Hematopoietic multipotent progenitor cell treated with erythropoietin and hydrocortisone succinate and interleukin-3 and kit ligand, for 17 days (in vitro differentiated cells): ENCODE results near the gene PTRH1.
"Not testable (repeated sequence)": the region's sequence is repeated elsewhere in the genome, so short reads cannot be mapped to it uniquely, and the experiment has no call there.

ENCODE experiments used
- DNase-seq: peaks from one replicate; pipeline ENCODE4 v3.0.0-alpha.2; 2015; ENCODE audit warnings: low spot score

Gene PTRH1, protein sequence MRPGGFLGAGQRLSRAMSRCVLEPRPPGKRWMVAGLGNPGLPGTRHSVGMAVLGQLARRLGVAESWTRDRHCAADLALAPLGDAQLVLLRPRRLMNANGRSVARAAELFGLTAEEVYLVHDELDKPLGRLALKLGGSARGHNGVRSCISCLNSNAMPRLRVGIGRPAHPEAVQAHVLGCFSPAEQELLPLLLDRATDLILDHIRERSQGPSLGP

DNA sequence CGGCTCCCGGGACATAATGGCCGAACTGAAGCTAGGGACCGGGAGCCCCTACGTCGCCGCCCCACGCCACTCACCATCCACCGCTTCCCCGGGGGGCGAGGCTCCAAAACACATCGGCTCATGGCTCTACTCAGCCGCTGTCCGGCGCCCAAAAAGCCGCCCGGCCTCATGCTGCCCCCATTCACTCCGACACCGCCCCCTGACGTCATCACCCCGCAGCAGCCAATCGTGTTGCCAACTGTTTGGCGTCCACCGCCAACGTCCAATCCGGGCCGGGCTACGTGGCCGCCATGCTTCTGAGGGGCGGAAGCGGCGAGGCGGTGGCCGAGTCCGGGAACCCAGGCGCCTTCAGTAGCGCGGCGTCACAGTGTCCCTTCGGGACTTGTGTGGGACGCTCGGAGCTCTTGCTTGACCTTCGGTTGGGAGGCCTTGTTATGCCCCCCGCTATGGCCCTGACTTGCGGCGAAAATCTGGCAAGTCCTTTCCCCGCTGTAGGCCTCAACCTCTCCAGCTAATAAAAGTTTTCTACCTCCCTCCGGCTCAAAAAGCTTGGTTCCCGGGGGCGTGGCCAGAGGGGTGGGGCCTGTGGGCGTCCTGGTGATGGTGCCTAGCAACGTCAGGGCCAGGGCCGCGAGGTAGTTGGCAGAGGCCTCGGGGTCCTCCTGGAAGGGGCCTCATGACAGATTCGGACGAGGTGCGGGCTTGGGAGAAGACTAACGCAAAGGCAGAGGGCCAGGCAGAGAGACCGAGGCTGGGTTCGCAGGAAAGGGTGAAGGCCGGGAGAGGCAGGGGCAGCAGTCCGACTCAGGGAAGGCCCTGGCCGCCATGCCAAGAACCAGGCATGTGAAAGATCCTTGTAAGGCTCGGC is at the start of gene PTRH1, which contains the start of gene TTC16:
TSS of gene PTRH1 (minus strand) at position 194 of the 868 bp plus-strand sequence. CDS start at position 170, 24 bp downstream.
TSS of gene TTC16 (plus strand) at position 610 of the 868 bp plus-strand sequence. CDS start at position 677, 67 bp downstream.
- DNase-seq, result peak; percentile 97

DNA sequence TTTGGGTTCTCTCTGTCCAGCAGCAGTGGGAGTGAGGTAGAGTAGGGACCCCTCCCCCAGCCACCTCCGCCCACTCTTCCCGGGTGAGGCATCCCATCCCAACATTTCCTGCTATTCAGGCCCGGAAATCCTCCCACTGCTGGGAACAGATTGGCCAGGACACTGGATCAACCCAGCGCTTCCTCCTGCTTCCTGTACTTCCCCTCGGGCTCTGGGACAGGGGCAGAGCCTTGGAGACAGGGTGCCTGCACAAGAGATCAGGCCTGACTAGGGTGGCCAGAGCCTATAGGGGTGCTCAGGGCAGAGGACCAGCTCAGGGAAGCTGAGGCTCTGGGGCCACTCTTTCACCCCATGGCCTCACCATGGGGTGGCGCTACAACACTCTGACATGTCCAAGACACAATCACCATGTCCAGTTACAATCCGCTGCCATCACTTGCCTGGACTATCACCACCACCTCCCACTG is 48.5 kb upstream of the PTRH1 start:
- peak; percentile 65 for DNase-seq

DNA sequence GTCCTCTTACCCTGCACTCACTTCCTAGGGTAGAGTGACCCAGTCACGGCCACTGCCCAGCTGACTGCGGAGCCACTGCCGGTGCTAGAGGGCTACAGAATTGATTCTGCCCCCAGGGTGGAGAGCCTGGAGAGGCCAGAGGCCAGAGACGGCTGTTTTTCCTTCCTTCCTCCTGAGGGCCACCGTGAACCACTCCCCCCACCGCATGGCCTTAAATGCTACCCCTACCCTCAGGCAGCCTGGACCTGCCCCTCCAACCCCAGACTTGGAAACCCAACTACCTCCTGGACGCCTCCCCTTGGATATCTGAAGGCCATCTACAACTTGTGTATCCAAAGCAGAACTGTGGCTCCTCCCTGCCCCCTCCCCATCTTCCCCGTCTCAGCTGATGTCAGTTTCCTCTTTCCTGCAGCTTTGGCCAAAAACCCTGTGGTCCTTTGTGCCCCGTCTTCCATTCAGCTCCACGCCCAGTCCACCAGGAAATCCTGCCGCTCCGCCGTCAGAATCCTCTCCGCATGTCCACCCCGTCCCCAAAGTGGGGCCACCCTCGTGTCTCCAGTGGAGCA is 46.7 kb upstream of the PTRH1 start:
- no peak for DNase-seq

DNA sequence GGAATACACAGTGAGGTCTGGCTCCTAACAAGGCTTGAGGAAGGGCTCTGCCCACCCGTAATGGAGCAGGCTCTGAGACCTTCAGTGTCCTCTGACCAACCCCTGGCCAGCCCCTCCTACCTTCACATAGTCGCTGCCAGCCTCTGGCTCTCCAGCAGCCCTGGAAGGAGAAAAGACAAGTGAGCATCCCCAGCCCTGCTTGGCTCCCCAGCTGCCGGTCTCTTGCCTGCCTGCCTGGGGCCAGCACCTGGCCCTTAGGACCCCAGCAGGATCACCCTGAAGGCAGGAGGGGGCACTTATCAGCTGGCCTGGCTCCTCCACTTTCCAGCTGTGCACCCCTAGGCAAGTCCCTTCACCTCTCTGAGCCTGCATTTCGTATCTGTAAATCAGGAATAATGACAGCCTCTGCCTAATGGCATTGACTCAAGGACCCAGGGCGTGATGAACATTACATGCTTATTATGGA is 46.1 kb upstream of the PTRH1 start:
- DNase-seq, result no peak

DNA sequence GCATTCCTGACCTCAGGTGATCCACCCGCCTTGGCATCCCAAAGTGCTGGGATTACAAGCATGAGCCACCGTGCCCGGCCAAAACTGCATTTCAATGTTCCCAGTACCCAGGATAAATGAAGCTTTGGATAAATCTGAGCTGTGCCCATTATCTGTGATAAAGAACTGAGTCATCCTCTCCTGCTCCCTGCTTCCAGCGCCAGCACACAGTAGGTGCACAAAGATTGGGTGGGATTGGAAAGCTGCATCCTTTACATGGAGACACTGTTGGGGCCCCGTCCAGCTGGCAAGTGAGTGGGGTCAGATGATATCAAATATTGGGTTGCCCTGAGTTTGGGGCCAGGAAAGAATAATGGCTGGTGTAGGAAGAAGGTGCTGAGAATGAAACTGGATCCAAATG is 45.6 kb upstream of the PTRH1 start:
- no peak for DNase-seq

DNA sequence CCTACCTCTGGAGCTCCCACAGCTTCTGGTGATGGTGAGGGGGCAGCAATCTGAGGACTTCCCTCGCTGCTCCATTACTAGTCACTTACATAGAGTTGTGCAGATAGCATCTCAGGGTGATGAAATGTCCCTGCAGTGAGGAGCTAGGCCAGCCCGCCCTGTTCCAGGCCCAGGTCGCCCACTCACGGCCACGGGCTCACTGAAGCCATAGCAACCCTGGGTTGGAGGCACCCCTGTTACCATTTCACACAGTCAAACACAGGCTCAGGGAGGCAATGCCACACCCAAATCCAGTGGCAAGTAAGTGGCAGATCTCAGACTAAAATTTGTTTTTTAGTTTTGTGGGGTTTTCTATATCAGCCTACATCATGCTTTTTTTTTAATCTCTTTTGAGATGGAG is 43.4 kb upstream of the PTRH1 start:
- DNase-seq, result no peak

DNA sequence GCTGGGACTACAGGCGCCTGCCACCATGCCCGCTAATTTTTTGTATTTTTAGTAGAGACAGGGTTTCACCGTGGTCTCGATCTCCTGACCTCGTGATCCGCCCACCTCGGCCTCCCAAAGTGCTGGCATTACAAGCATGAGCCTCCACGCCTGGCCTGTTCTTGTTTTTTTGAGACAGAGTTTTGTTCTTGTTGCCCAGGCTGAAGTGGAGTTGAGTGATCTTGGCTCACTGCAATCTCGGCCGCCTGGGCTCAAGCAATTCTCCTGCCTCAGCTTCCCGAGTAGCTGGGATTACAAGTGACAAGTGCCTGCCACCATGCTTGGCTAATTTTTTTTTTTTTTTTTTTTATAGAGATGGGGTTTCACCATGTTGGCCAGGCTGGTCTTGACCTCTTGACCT is 41.3 kb upstream of the PTRH1 start:
- not testable (repeated sequence) for DNase-seq

DNA sequence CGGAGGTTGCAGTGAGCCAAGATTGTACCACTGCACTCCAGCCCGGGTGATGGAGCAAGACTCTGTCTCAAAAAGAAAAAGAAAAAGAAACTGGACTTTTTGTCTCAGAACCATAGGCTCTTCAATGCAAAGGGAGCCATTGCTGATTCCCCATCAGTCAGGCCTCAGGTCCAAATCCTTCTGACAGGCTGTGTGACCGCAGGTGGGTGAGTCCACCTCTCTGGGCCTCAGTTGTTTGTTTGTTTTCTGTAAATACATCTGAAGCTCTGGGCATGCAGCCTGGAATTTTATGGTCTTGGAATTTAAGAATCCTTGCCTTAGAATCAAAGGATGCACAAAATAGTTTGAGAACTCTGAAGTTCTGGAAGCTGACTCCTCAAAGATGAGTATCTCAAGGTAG is 40.8 kb upstream of the PTRH1 start:
- DNase-seq, result no peak

DNA sequence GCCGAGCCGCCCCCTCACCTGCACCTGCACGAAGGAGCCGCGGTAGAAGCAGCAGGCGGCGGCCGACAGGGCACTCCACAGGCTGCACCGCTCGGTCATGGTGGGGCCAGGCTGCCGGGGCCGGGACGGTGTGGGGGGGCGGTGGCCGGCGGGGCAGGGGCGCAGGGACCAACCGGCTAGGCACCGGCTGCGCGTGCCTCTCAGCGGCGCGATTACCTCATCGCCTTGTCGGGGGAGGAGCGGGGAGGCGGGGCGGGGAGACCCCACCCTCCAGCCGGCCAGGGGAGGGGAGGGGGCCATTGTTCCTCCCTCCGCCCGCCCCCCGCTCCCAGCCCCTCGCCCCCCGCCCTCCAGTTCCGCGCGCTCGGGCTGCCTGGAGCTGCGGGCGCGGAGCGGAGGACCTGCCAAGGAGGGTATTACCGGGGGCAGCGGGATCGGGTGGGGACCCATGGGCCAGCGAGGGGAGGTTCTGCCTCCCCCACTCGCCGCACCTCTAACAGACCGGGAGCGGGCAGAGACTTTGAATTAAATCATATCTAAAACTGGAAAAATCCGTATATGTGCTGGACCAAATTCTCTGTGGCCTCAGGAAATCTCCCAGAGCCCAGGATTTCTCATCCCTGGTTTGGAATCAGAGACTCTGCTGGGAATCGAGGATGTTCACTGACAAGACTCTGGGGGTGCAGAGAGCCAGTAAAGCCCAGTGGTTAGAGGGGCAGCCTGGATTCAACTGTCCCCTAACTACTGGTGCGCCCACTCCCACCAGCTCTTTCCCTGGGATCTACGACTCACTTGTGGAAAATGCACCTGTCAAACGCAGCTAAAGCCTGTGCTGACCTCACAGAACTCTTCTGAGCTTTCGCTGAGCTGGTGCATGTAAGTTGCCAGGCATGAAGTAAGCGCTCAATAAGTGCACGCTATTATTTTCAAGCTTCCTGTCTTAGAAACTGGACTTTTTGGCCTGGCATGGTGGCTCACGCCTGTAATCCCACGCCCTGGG is 39.9 kb upstream of the PTRH1 start:
- DNase-seq, result no peak

DNA sequence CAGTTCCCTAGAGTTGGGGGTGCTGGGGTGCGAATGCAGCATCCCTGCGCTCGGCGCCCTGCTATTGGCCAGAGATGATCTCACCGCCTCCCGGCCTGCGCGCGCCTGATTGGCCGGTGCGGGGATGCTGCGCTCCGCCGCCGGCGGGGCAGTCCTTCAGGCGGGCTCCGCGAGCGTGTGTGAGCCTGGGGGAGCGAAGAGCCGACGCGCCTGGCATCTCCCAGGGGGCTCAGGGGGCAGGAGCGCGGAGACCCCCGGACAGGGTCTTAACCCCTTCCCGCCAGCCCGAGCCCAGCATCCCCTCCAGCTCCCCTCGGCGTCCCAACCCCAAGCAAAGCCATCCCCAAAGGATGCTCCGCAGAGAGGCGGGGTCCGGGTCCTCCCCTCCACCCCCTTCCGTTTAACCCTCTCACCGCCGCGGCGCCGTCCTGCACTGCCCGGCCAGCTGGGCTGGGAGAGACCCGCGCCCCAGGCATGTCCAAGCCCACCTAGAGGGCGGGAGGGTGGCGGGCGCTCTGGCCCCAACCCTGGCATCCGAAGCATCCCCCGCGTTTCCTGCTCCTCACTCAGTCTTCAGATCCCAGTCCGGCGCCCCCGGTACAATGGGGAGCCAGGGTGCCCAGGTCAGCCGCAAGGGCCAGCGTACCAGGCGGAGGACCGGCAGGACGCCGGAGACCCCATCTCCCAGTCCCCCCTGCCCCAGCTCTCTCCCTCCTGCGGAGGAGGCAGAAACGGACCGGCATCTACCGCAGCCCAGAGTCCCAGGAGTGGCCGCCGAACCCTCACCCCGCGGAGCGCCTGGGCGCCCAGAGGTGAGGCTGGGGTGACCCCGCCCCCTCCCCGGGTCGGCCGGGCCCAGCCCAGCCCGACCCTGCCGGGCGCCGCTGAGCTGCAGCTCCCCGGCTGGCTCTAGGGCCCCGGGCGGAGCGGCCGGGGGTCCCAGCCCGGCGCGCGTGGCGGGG is 38.9 kb upstream of the PTRH1 start:
- no peak for DNase-seq

DNA sequence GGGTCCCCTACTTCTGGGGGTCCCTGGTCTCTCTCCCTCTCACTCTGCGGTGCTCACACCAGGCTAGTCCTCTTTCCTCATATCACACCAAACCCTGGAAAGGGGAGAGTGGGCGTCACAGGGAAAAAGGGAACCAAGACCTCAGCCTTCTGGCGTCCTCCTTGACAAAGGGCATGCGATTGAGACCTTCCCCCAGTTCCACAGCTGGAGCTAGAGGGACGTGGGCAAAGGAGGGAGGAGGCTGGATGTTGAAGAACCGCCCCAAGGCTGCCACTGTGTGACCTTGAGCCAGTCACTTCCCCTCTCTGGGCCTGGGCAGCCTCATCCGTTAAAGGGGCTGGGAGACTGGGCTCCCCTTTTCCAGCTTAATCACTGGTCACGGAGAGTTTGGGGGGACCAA is 38.2 kb upstream of the PTRH1 start:
- no peak for DNase-seq

DNA sequence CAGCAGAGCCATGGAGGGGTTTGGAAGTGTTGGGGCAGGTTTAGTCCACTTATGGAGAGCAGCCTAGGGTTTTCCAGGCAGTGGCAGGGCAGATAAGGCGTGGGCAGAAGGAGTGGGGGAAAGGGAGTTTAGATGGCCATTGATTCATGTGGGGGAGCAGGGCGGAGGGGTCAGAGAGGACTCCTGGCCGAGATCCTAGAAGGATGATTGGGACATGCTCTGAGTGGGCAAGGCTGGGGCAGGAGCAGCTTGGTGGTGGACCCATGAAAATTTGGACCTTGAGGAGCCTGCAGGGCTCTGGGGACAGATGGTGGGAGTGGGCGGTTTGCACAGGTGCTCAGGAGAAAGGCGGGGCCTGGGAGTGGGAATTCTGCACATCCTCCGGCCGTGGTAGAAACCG is 37.7 kb upstream of the PTRH1 start:
- no peak for DNase-seq

DNA sequence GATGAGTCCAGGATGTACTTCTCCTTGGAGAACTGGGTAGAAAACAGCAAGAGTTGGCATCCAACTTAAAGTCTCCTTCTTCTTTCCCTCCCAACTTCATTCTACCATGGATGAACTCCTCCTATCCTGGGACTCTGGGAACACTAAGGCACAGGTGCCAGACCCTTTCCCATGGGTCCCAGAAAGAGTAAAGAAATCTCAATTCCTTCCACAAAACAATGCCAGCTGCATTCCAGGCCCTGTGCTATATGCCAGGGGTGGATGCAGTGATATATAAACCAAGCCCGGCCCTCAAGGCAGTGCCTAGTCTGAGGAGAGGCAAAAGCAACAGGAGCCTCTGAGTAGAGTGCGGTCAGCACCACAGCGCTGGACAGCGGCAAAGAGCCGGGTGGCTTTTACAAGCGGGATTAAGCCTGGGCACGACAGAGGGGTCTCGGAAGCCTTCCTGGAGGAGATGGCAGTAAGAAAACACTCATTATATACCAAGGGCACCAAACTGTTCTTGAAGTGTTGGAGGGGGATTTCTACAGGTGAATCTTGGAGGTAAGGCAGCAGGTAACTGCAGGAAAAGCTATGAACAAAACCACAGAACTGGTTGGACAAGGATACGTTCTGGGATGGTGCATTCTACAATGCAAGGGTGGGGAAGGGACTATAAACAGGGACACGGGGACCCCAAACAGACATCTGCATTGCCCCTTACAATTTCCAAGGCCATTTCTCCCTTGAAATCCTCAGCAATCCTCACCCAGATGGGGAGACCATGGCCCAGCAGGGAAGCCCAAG is 36.0 kb upstream of the PTRH1 start:
- DNase-seq, result no peak

DNA sequence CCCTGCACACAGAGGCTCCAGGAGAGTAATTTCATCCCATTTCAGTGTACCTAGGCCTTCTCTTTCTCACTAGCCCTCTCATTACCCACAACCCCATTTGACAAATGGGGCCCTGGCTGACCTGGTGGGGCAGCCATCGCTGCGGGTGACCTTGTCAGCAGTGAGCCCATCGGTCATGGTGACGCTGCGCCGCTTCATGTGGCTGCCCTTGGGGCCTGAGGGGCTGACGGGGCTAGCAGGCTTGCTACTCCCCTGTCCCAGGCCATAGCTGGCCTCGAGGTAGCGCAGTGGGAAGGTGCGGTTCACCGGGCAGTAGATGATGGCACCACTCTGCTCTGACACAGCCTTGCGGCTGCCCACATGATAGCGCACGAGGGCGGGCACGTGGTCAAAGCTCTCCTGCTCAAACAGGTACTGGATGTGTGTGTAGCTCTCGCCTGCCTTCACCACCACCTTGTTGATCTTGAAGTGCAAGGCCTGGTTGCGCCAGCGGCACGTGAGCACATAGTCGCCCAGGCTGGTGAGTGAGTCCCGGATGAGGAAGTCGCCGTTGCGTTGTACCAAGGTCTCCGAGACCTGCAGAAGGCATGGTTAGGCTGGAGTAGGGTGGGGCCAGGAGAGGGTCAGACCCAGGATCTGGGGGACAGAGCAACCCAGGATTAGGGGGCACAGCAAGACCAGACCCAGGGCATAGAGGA is 33.8 kb upstream of the PTRH1 start:
- no peak for DNase-seq

DNA sequence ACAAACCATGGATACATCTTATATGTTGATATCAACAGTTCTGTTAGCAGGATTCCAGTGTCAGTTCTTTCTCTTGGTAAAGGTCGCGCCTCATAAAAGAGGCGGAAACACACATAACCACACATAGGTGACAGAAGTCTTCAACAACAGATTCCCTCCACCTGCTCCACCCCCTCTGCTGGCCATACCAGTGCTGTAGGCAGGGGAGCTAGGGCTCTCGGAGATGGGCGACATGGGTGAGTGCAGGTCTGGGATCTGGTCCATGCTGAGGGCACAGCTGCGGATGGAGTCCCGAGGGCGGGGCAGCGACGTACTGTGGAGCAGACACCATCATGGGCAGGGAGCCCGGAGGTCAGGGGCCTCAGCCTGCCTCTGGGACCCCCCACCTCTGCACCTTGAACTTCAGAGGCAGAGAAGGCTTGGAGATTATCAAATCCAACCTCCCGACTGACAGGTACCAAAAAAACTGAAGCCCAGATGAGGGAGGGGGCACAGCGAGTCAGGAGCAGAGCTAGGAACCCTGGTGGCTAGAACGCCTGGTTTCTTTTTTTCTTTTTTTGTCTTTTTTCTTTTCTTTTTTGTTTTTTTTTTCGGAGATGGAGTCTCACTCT is 31.6 kb upstream of the PTRH1 start:
- no peak for DNase-seq

DNA sequence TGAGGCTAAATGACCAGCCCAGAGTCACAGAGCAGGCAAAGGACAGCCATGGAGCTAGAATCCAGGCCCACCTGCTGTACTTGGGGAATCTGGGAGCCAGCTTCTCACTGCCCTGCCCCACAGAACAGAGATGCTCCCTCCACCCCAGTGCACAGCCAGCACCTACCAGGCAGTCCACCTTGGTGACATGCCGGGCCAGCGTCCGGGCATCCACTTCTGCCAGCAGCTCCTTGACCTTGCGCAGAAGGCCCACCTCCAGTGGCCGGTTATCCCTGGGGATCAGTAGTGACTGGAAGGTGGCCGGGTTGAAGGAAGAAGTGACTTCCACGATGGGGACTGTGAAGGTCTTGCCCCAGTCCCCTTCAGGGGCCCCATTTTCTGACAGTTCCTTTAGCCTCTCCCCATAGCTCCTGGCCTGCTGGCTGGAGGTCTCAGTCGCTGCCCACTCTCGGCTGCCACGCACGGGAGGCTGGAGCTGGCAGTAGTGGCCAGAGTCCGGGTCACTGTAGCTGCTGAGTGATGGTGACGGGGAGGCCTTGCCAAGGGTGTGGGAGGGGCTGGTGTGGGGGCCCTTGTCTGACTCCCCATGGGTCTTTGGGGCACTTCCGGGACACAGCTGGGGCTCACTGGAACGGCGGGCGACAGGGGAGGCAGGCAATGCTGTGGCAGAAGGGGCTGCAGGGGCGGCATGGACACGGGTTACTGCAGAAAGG is 29.1 kb upstream of the PTRH1 start:
- no peak for DNase-seq

DNA sequence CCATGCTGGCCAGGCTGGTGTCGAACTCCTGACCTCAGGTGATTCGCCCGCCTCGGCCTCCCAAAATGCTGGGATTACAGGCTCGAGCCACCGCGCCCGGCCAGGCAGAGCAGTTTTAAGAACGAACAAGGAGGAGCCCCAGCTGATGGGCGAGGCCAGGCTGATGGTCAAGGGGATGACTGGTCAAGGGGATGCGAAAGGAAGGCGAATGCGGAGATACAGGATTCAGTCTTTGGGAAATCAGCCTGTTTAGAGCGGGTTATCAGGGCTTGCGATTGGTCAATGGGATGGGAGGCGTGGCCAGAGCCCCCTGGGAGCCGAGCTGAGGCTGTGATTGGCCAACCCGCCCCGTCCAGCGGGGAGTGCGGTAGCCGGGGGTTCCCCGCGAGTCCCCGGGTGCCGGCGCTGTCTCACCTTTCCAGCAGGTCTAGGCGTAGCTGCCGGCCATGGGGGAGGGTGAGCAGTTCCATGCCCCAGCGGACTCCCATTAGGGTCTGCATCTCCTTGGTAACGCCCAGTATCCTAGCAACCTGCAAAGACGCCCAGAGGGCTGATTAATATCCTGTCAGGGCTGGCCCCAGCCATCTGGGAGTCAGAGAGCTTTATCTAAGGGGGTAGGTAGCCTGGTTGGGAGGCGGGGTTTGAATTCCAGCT is 27.1 kb upstream of the PTRH1 start:
- no peak for DNase-seq
